Activated naive CD4-positive, alpha-beta T cell treated with anti-CD3 and anti-CD28 coated beads, Interleukin-2, amount 50 U/mL, for 72 hours (primary cell): ENCODE data around the gene ITSN1. TPM values are rescaled to one million over a fixed set of nuclear protein-coding genes. Genes with fewer than 3 reads are reported as not detected.
A peak's percentile ranks its signal among the peaks of the same experiment; 100 is the strongest.
"Not testable (repeated sequence)": the region's sequence is repeated elsewhere in the genome, so short reads cannot be mapped to it uniquely, and the experiment has no call there.

Experiments used
- ATAC-seq, 2 donors: fragments of 150-1000 bp; cut with Tn5 transposase; 2 replicates each; pipeline ENCODE4 v1.10.0; 2021; ENCODE audit warnings: mild to moderate bottlenecking in 2 of 2, moderate library complexity in 2 of 2
- DNase-seq, 2 donors: peaks; one replicate each; pipeline ENCODE4 v3.0.0; 2021 to 2022; ENCODE audit warnings: low spot score in 2 of 2
- H3K27ac Mint-ChIP-seq, 2 donors: one replicate each; pipeline ENCODE4 v1.8.0; 2022; ENCODE audit warnings: mild to moderate bottlenecking in 2 of 2, mixed read lengths in 2 of 2
- H3K36me3 Mint-ChIP-seq, 2 donors: one replicate each; pipeline ENCODE4 v1.8.0; 2022; ENCODE audit warnings: mixed read lengths in 2 of 2
- H3K9me3 Mint-ChIP-seq, 2 donors: one replicate each; pipeline ENCODE4 v1.8.0; 2022; ENCODE audit warnings: mixed read lengths in 2 of 2
- total RNA-seq, 2 donors: library from RNA; stranded (reverse); gene quantifications; one replicate each; pipeline ENCODE4 v1.2.3, GENCODE V29; 2022

ITSN1 gene
- 1 to 10 TPM; 5.3 to 6.7 TPM for total RNA-seq

DNA sequence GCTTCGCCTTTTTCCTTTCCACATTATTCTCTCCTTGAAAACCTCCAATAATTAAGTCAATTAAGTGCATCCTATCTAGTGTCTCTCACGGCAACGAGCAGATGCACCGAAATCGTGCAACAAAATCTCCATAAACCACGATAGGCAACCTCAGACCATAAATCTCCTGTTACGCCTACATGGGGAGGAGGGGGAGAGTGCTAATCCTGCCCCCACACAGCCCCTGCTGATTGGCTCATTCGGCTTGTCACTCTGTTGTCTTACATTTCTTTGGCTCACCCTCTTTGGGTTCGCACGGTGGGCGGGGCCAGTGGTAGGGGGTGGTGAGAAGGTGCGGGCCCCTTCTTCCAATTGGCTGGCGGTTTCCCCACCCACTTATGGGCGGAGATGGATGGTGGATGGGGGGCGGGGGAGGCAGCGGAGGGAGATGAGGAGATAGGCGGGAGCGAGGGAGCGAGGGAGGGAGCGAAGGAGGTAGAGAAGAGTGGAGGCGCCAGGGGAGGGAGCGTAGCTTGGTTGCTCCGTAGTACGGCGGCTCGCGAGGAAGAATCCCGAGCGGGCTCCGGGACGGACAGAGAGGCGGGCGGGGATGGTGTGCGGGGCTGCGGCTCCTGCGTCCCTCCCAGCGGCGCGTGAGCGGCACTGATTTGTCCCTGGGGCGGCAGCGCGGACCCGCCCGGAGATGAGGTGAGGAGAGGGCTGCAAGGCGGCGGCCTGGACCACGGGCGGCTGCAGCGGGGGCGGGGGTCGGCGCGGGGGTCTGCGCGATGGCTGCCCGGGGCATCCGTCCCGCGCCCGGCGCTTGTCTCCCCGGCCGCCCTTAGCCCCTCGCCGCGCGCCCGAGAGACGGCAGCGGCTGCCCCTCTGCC, at the start of gene ITSN1:
Gene ITSN1, plus strand, starts transcription at position 475 of the 869 bp plus-strand sequence. CDS start 76,328 bp downstream, outside the sequence.
- ATAC-seq (peak; percentile 90), DNase-seq (peak; percentile 98 to 99)
- peak within 1 kb of the TSS; percentile 89 to 99 for H3K27ac Mint-ChIP-seq
- no peaks in the 10 kb centered on the region for H3K9me3 Mint-ChIP-seq
- peaks cover 11 to 12% of the 10 kb centered on the region in 2 donors for H3K36me3 Mint-ChIP-seq

DNA sequence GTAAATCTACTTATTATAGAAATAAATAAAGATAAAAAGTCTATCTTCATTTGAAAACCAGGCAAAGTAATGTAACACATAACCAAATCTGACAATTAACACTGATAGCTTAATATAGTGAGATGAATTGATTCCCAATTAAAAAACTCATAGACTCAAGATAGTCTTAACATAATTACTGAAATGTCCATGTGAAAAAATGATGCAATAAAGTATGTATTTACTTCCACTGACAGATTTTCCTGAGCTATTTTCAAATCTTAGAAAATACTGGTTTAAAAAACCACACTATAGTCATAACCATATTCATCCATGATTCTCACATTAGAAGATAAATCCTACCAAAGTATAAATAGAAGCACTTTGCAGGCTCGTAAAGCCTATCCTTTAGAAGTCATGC, 44.2 kb upstream of the ITSN1 start:
- Mint-ChIP-seq H3K36me3 (peaks cover 4 to 11% of the 10 kb centered on the region in 2 donors), H3K9me3 (no peaks in the 10 kb centered on the region), H3K27ac (no peak overlapping the region)
- no peak for DNase-seq
- no peak for ATAC-seq

- H3K27ac Mint-ChIP-seq, result no peak overlapping the region
- no peaks in the 10 kb centered on the region for H3K9me3 Mint-ChIP-seq
- ATAC-seq (no peak), DNase-seq (no peak)
- no peaks in the 10 kb centered on the region for H3K36me3 Mint-ChIP-seq
Measured at GRCh38 chr21:33608559-33608958, 33.7 kb upstream of the ITSN1 start.

- H3K9me3 Mint-ChIP-seq, result no peaks in the 10 kb centered on the region
- H3K27ac Mint-ChIP-seq, result no peak overlapping the region
- no peak for ATAC-seq
- DNase-seq, result no peak
- H3K36me3 Mint-ChIP-seq, result no peaks in the 10 kb centered on the region
Measured at GRCh38 chr21:33611006-33611744, 31.1 kb upstream of the ITSN1 start.

DNA sequence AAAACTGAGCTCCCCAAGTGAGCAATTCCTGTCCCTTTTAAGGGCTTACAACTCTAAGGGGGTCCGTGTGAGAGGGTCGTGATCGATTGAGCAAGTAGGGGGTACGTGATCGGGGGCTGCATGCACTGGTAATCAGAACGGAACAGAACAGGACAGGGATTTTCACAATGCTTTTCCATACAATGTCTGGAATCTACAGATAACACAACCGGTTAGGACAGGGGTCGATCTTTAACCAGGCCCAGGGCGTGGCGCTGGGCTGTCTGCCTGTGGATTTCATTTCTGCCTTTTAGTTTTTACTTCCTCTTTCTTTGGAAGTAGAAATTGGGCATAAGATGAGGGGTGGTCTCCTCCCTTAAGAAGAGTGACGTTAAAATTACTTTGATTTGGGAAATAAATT, 24.7 kb upstream of the ITSN1 start:
- peak overlapping the region; percentile 37 to 40 for H3K27ac Mint-ChIP-seq
- not testable (repeated sequence) for DNase-seq, H3K36me3 Mint-ChIP-seq, ATAC-seq, H3K9me3 Mint-ChIP-seq

GRCh38 chr21:33618407-33618806, 23.9 kb upstream of the ITSN1 start:
- no peak for ATAC-seq
- no peak for DNase-seq
- no peaks in the 10 kb centered on the region for H3K9me3 Mint-ChIP-seq
- no peak overlapping the region for H3K27ac Mint-ChIP-seq
- H3K36me3 Mint-ChIP-seq, result no peaks in the 10 kb centered on the region

GRCh38 chr21:33619726-33620125, 22.6 kb upstream of the ITSN1 start:
- DNase-seq (no peak), ATAC-seq (no peak)
- H3K9me3 Mint-ChIP-seq, result no peaks in the 10 kb centered on the region
- peak overlapping the region in 1 of 2 donors; percentile 5 for H3K27ac Mint-ChIP-seq
- no peaks in the 10 kb centered on the region for H3K36me3 Mint-ChIP-seq

- ATAC-seq (no peak), DNase-seq (no peak)
- Mint-ChIP-seq H3K27ac (peak overlapping the region in 1 of 2 donors; percentile 3), H3K36me3 (no peaks in the 10 kb centered on the region), H3K9me3 (no peaks in the 10 kb centered on the region)
Measured at GRCh38 chr21:33622253-33622652, 20.0 kb upstream of the ITSN1 start.

- H3K9me3 Mint-ChIP-seq, H3K36me3 Mint-ChIP-seq, H3K27ac Mint-ChIP-seq, ATAC-seq, DNase-seq: not testable (repeated sequence)
Measured at GRCh38 chr21:33626151-33626550, 16.1 kb upstream of the ITSN1 start.

GRCh38 chr21:33634254-33634653, 8.0 kb upstream of the ITSN1 start:
- no peak for ATAC-seq
- Mint-ChIP-seq H3K36me3 (no peaks in the 10 kb centered on the region), H3K9me3 (no peaks in the 10 kb centered on the region), H3K27ac (no peak overlapping the region)
- DNase-seq, result no peak

DNA sequence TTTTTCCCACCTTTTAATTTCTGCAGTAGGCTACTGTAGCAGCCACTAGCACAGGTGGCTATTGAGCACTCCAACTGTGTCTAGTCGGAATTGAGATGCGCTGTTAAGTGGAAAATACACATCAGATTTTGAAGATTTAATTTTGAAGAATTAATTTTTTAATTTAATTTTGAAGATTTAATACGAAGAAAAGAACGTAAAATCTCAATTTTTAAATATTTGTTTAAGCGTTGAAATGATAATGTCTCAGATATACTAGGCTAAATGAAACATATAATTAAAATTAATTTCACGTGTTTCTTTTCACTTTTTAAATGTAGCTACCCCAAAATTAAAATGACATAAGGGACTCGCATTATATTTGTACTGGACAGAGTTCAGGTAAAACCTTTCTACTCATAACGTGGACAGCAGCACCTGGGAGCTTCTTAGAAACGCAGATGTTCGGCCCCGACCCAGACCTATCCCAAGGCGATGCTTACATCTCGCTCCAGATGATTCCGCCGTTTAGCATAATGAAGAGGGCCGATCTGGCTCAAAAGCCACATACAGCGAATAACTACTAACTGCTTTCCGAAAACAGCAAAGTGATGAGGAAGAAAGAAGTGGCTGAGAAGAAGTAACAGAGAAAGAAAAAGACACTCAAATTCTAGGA, 1.5 kb upstream of the ITSN1 start:
- Mint-ChIP-seq H3K9me3 (no peaks in the 10 kb centered on the region), H3K27ac (peak overlapping the region; percentile 89 to 99), H3K36me3 (peaks cover 11 to 12% of the 10 kb centered on the region in 2 donors)
- DNase-seq (peak in 1 of 2 donors; percentile 8), ATAC-seq (no peak)

DNA sequence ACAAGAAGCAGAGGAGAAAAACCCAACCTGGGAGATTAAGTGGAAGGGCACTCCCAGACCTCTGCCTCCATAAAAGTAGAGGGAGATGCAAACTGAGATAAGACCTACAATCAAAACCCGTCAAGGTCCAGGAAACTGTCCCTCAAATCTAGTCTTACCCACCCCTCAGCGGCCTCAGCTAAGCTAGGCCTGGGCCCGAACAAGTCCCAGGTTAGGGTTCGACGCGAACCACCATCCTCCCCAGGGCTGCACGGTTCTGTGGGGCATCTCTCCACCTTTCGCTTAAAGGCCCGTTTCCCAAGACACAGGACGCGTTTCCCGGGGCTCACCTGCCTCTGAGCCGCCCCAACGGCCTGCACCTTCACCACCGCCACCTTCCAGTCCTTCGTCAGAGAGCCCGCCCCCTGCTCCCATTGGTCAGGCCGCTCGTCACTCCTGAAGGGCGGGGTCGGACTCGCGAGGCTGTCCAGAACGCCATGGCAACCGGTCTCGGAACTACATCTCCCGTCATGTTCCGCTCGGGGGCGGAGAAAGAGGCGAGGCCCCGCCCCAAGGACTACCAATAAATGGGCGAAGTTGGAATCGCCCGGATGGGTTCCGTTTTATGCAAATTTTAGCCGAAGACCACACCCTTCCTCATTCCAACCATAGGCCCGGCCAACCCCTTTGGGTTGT, 812 bp upstream of the ITSN1 start, which contains the start of gene CRYZL1:
Gene CRYZL1, minus strand, starts transcription at position 390 of the 675 bp plus-strand sequence. CDS start 10,190 bp downstream, outside the sequence.
- Mint-ChIP-seq H3K27ac (peak within 1 kb of the TSS; percentile 89 to 99), H3K36me3 (peaks cover 11 to 12% of the 10 kb centered on the region in 2 donors), H3K9me3 (no peaks in the 10 kb centered on the region)
- DNase-seq (peak; percentile 100), ATAC-seq (peak; percentile 83)

- Mint-ChIP-seq H3K27ac (no peak overlapping the region), H3K9me3 (no peaks in the 10 kb centered on the region), H3K36me3 (peaks cover 11 to 12% of the 10 kb centered on the region in 2 donors)
- DNase-seq (peak in 1 of 2 donors; percentile 12), ATAC-seq (no peak)
Measured at GRCh38 chr21:33642896-33643657, 776 bp downstream of the ITSN1 start.

DNA sequence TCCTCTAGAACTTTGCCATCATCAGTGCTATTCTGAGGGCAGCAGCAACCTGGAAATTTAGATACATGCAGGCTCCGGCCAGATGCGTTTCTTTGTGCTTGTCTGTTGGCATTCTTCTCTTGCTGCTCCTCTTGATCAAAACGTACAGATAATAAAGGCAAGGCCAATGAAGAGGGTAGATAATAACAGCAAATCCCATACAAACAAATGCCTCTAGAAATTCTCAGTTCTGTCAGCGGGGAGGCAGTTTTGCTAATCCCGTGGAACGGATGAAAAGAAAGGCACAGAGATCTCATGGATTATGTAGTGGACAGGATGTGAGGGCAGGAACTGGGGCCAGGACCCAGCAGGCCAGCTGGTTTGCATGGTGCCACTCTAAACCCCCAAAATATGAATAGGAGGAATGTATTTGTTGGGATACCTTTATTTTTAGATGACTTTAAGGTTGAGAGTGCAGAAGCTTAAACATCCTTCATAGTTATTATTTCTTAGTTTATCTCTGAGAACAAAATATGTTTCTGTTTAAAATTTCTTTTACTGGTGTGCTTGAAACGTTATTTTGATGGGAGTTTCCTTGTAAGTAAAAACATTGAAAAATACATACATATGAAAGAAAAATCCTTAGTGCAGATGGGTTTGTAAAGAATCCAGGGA, 1.5 kb downstream of the ITSN1 start:
- H3K36me3 Mint-ChIP-seq, result peaks cover 11 to 12% of the 10 kb centered on the region in 2 donors
- no peaks in the 10 kb centered on the region for H3K9me3 Mint-ChIP-seq
- ATAC-seq, result no peak
- no peak overlapping the region for H3K27ac Mint-ChIP-seq
- no peak for DNase-seq

- ATAC-seq, result no peak
Measured at GRCh38 chr21:33644383-33645074, 2.2 kb downstream of the ITSN1 start.

More at GRCh38 chr21:33644383-33645074, 2.2 kb downstream of the ITSN1 start:
- Mint-ChIP-seq H3K36me3 (peaks cover 11 to 12% of the 10 kb centered on the region in 2 donors), H3K27ac (no peak overlapping the region), H3K9me3 (no peaks in the 10 kb centered on the region)
- DNase-seq, result no peak
